Lower leg skin (tissue), 3 donors: Measurements from ENCODE around the gene PLEKHG3.

Experiments used
- POLR2A ChIP-seq, 2 donors: fragments of 450-650 bp; IDR thresholded peaks; one replicate each; pipeline ENCODE4 v1.6.1; 2016 to 2017; ENCODE audit warnings: antibody characterized with exemption in 2 of 2, mild to moderate bottlenecking in 1 of 2, moderate library complexity in 1 of 2
- TF ChIP-seq, protein P1 (sequence below), 3 donors: fragments of 450-650 bp; IDR thresholded peaks; one replicate each; pipeline ENCODE4 v1.5.1; 2016; ENCODE audit warnings: antibody characterized with exemption in 3 of 3, mild to moderate bottlenecking in 3 of 3, moderate library complexity in 2 of 3

DNA sequence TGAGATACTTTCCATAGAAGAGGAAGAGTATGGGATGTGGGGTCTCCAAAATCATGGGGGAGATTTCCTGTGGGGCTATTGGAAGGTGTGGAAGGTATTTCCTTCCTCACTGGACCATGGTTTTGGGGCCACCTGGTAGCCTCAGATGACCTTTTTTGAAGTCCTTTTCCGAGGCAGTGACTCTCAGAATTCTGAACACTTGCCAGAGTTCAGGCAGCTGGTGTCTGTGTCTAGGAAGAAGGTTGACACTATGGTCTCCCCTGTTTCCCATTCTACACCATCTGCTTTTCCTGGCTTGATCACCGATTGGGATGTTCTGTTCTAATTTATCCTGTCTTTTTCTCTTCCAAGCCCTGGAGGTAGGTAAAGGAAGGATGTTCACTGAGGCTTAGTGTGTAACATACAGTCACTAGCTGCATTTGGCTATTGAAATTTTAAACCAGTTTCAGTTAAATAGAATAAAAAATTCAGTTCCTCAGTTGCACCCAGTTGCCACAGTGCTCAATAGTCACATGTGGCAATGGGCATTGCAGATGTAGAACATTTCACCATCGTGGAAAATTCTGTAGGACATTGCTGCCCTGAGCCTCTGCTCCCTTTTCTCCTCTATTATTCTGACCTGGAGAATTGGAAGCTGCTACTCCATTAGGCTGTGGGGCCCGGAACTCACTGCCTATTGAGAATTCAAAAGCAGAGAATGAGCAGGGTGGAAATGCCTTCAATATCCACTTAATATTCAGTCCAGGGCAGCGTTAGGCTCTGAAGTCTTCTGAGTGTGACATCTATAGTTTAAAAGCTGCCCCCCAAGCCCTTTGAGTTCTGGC, 11.0 kb upstream of the PLEKHG3 start:
- TF ChIP-seq, protein P1, sequence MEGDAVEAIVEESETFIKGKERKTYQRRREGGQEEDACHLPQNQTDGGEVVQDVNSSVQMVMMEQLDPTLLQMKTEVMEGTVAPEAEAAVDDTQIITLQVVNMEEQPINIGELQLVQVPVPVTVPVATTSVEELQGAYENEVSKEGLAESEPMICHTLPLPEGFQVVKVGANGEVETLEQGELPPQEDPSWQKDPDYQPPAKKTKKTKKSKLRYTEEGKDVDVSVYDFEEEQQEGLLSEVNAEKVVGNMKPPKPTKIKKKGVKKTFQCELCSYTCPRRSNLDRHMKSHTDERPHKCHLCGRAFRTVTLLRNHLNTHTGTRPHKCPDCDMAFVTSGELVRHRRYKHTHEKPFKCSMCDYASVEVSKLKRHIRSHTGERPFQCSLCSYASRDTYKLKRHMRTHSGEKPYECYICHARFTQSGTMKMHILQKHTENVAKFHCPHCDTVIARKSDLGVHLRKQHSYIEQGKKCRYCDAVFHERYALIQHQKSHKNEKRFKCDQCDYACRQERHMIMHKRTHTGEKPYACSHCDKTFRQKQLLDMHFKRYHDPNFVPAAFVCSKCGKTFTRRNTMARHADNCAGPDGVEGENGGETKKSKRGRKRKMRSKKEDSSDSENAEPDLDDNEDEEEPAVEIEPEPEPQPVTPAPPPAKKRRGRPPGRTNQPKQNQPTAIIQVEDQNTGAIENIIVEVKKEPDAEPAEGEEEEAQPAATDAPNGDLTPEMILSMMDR (IDR thresholded peaks at IDR 0.05), result no peak
- TF ChIP-seq POLR2A (IDR thresholded peaks at IDR 0.05), result no peak
